HFFc6 (cell line): Measurements from ENCODE around the gene MARK1. TPM values are rescaled to one million over a fixed set of nuclear protein-coding genes. Genes with fewer than 3 reads are reported as not detected.

ENCODE experiments used
- DNase-seq: peaks from one replicate; pipeline ENCODE4 v3.0.0-alpha.2; 2018
- H3K27ac Mint-ChIP-seq: 2 replicates; pipeline ENCODE4 v1.8.0; 2020; ENCODE audit warnings: mild to moderate bottlenecking, mixed read lengths
- H3K27me3 Mint-ChIP-seq: 2 replicates; pipeline ENCODE4 v1.8.0; 2021; ENCODE audit warnings: mild to moderate bottlenecking, moderate library complexity, mixed read lengths; ENCODE audit not compliant: insufficient read depth
- H3K36me3 Mint-ChIP-seq: 2 replicates; pipeline ENCODE4 v1.8.0; 2021; ENCODE audit warnings: low read depth, mixed read lengths
- H3K4me1 Mint-ChIP-seq: 2 replicates; pipeline ENCODE4 v1.8.0; 2020; ENCODE audit warnings: low read depth, mixed read lengths
- H3K4me3 Mint-ChIP-seq: 2 replicates; pipeline ENCODE4 v1.8.0; 2020; ENCODE audit warnings: mild to moderate bottlenecking, moderate library complexity, mixed read lengths
- H3K9me3 Mint-ChIP-seq: 2 replicates; pipeline ENCODE4 v1.8.0; 2020; ENCODE audit warnings: mild to moderate bottlenecking, mixed read lengths
- CTCF ChIP-seq: fragments of 200-600 bp; sonication (generic); IDR thresholded peaks from 2 replicates; pipeline ENCODE4 v1.5.0; 2021; ENCODE audit warnings: antibody characterized with exemption, mild to moderate bottlenecking
- total RNA-seq, 6 experiments: library from RNA; stranded (reverse); fragmentation: NEBNext Ultra II Directional; extraction: Animal tissue kit (Norgen Biotek cat#: 25700); gene quantifications; 2 replicates in 1 of 6; 3 replicates in 5 of 6; pipeline ENCODE4 v1.2.3, GENCODE V29; 2021

Gene MARK1
- total RNA-seq, 6 experiments from 2014 or later, result not detected

- no peak for DNase-seq
- no peaks in the 10 kb centered on the region for H3K36me3 Mint-ChIP-seq
- no peaks in the 10 kb centered on the region; the same call in 1 of the 2 replicates for H3K27me3 Mint-ChIP-seq
- no peak overlapping the region for H3K27ac Mint-ChIP-seq
- no peak overlapping the region for H3K4me3 Mint-ChIP-seq
- TF ChIP-seq CTCF, result no peak
- H3K9me3 Mint-ChIP-seq, result no peaks in the 10 kb centered on the region
- H3K4me1 Mint-ChIP-seq, result no peaks in the 10 kb centered on the region
Observed at GRCh38 chr1:220652995-220653394, 125.1 kb downstream of the MARK1 start.

- no peak for DNase-seq
- no peaks in the 10 kb centered on the region for H3K4me1 Mint-ChIP-seq
- H3K9me3 Mint-ChIP-seq, result no peaks in the 10 kb centered on the region
- no peak overlapping the region for H3K4me3 Mint-ChIP-seq
- no peak overlapping the region for H3K27ac Mint-ChIP-seq
- H3K27me3 Mint-ChIP-seq, result no peaks in the 10 kb centered on the region; the same call in 1 of the 2 replicates
- H3K36me3 Mint-ChIP-seq, result no peaks in the 10 kb centered on the region
- TF ChIP-seq CTCF, result no peak
Observed at GRCh38 chr1:220655509-220655908, 127.6 kb downstream of the MARK1 start.

- no peak for TF ChIP-seq CTCF
- H3K4me1 Mint-ChIP-seq, result no peaks in the 10 kb centered on the region
- no peaks in the 10 kb centered on the region for H3K9me3 Mint-ChIP-seq
- no peaks in the 10 kb centered on the region for H3K36me3 Mint-ChIP-seq
- H3K27ac Mint-ChIP-seq, result no peak overlapping the region
- no peak for DNase-seq
- H3K4me3 Mint-ChIP-seq, result no peak overlapping the region
- no peaks in the 10 kb centered on the region; the same call in 1 of the 2 replicates for H3K27me3 Mint-ChIP-seq
Observed at GRCh38 chr1:220655961-220656740, 128.2 kb downstream of the MARK1 start.

GRCh38 chr1:220666349-220666748, 138.4 kb downstream of the MARK1 start:
- no peak for DNase-seq
- Mint-ChIP-seq H3K9me3 (no peaks in the 10 kb centered on the region), H3K27me3 (peaks cover 5% of the 10 kb centered on the region; the same call in 1 of the 2 replicates), H3K4me1 (no peaks in the 10 kb centered on the region), H3K4me3 (no peak overlapping the region), H3K36me3 (no peaks in the 10 kb centered on the region), H3K27ac (no peak overlapping the region)
- TF ChIP-seq CTCF, result no peak

GRCh38 chr1:220669005-220669404, 141.1 kb downstream of the MARK1 start:
- Mint-ChIP-seq H3K36me3 (no peaks in the 10 kb centered on the region), H3K4me1 (no peaks in the 10 kb centered on the region), H3K9me3 (no peaks in the 10 kb centered on the region), H3K4me3 (no peak overlapping the region), H3K27me3 (peaks cover 5% of the 10 kb centered on the region; the same call in 1 of the 2 replicates), H3K27ac (no peak overlapping the region)
- TF ChIP-seq CTCF, result no peak
- no peak for DNase-seq
